Measurements from ENCODE around the gene NAPB.

The NAPB gene

DNA sequence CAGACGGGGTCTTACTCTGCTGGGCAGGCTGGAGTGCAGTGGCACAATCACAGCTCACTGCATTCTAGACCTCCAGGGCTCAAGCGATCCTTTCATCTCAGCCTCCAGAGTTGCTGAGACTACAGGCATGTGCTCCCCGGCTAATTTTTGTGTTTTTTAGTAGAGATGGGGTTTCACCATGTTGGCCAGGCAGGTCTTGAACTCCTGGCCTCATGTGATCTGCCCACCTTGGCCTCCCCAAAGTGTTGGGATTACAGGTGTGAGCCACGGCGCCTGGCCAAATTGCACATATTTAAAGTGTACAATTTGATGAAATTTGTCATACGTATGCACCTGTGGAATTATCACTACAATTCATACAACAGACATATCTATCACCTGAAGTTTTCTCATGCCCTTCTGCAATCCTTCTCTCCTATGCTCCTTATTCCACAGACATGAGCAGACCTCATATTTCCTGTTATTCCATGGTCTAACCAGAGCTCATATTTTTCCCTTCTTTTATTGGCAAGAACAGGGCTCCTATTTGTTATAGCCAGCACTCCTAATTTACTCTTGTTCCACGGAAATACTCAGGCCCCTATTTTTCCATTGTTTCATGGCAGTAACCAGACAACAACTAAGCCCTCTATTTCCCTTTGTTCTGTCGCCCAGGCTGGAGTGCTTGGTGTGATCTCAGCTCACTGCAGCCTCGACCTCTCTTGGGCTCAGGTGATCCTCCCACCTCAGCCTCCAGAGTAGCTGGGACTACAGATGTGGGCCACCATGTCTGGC, 16.0 kb upstream of the NAPB start:
- no peak for FAIRE-seq

DNA sequence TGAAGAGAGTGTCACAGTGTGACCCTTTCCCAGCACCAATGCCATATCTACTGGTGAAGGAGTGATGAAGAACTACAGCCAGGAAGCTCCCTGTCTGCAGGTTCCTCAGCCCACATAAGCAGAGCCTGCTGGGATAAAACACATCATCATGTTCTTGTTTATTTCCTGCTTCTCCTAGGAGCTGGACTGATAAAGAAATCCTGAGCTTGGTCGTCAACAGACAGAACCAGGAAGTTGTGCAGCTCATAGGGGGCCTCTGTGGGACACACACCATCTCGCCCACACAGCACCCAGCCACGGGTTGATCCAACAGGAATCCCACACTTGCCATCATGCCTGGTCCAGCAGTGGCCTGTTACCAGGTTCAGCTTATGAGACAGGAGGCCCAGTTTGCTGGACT, 15.4 kb upstream of the NAPB start:
- no peak for FAIRE-seq

DNA sequence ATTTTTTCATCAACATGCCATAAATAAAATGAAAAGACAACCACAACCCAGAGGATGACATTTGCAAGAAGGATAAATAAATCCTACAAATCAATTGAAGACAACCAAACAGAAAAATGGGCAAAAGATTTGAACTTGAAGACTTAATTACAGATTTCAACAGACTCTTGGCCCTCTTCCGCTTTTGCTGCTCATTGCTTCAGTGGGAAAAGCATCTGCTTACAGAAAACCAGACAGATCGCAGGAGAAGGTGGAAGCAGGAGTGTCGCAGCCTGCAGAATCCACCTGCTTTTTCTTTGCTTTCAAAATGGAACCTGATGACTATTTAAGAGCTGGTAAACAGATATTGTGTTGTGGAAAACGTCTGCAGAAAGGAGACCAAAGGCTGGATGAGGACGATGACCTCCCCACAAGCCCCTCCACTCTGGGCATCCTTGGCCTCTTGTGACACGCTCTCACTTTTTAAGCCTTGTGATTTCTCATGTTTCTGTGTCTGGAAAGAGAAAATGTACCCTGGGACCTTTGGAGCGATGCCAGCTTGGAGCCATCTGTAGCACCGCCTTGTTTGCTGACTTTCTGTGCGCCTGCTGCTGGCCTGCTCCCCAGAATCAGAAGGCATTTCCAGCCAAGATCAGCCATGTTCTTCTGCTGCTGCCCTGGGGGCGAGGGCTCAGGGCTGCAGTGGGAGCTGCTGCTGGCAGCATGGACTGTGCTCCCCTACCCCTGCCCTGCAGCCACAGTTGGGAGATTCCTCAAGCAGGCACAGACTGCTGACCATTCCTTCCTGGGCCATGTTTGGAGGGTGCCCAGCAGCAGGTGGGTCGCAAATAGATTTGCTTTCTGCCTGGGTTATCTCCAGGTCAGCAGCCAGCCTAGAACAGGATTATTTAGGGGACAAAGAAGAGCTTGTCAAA, 14.6 kb upstream of the NAPB start:
- no peak for FAIRE-seq

DNA sequence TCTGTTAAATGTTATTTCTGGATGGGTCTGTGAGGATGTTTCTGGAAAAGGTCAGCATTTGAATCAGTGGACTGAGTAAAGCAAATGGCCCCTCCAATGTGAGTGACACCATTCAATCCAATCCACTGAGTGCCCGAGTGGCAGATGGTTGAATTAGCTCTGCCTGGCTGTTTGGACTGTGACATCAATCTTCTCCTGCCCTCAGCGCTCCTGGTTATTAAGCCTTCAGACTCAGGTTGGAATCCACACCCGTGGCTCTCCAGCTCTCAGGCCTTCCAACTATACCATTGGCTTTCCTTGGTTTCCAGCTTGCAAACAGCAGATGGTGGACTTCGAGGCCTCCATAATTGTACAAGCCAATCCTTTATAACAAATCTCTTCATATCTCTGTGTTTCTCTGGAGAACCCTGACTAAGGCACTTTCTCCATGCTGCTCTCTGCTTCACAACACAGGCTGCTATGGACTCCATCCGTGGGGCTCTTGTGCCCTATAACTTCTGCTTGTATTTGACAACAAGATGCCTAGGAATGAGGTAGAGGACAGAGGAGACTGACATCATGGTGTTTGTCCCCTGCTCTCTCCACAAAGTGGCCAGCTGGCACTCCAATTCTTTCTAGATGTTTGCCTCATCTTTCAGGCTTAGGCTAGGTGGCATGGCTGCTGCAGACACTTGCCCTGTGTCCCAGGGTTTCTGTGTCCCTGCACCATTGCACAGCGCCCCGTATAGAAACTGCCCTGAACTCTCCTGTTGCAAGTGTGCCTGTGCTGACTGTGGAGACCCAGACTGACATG, 13.4 kb upstream of the NAPB start:
- FAIRE-seq = no peak

DNA sequence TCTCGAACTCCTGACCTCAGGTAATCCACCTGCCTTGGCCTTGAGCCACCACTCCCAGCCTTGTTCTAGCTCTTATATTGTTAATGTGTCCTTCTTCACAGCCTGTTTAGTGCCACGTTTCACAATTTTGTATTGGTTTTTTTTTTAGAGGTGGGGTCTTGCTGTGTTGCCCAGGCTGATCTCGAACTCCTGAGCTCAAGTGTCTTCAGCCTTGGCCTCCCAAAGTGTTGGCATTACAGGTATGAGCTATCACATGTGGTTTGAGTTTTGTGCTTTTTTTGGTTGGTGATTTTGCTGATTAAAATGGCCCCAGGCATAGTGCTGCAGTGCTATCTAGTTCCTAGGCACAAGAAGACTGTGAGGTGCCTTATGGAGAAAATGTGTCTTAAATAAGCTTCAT, 12.3 kb upstream of the NAPB start:
- no peak for FAIRE-seq

DNA sequence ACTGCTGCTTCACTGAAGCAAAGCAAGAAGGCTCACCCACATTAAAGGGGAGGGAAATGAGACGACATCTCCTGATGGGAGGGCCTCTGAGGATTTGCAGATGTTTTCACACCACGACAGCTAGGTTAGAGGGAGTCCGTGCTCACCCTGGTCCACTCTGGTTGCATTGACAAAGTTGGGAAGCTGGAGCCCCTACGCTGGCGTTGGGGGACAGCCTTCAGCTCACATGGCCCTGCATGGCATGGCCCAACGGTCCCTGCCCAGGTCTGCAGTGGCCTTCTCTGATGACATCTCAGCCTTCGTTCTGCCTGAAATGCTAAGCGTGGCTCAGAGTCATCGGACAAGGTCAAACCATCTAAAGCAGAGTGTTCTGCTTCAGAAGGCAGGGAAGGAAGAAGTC, 3.8 kb upstream of the NAPB start:
- FAIRE-seq = no peak

DNA sequence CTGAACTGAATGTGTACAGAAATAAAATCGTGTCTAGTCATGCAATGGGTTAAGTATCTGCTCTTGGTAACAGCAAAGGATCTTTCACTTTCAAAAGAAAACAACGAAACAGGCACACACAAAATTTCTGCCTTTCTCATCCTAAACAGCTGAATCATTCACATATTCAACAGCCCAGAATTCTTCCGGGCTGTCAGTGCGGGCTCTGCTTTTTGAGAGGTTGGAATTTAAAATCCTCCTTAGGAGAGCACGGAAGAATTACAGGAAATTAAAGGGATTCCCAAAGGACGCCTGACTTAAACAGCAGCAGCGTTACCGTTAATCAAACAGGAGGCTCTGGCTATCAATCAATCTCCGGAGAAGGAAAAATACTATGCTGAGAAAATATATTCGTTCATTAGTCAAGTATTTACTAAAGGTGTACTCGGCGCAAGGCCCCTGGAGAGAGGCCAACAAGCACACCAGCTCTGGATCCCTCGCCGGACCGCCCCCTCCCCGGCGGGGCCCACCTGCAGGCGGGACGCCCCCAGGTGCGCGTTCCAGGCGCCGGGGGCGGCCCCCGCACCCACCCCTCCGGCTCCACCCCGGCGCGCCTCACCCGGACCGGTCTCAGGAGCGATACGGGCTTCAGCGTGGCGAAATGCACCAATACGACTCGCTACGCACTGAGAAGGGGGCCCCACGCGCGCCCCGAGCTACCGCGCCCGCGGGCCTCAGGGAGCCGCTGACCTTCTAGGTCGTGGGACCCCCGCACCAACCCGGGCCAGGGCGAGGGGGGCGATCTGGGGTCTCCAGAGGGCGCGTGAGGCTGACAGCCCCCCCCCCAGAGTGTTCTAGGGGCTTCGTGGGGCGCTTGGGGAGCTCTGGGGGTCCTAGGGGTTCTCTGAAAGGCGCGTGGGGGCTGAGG, 1.0 kb downstream of the NAPB start:
- no peak for FAIRE-seq

DNA sequence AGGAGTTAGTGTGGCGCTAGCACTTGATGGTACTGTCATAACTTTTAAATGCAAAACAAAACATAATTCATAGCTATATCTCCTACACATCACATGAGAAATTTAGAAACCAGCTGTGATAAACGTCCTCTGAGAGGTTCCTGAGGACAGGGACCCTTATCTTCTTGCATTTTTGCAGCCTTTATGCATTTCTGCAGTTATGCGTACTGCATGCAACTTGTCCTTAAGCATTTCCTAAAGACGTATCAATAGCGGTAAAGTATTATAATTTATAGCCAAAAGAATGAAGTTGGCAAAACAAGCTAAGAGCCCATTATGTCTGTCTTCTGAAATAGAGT, 1.7 kb downstream of the NAPB start:
- no peak for FAIRE-seq

DNA sequence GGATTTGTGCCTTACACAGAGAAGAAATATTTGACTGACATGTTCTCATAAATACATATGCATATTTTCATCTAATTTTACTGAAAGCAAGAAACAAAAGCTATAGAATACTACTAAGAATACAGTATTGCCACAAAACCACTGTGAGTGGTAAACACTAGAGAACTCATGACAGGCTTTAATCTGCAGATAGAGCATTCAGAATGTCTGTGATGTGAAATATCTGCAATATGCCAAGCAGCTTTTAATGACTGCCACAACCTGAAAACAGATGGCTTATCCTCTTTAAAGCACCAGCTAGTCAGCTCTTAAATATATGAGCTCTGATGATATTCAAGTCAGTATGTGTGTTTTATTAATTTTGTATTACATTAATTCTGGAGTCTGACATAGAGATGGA, 3.4 kb downstream of the NAPB start:
- FAIRE-seq = no peak

DNA sequence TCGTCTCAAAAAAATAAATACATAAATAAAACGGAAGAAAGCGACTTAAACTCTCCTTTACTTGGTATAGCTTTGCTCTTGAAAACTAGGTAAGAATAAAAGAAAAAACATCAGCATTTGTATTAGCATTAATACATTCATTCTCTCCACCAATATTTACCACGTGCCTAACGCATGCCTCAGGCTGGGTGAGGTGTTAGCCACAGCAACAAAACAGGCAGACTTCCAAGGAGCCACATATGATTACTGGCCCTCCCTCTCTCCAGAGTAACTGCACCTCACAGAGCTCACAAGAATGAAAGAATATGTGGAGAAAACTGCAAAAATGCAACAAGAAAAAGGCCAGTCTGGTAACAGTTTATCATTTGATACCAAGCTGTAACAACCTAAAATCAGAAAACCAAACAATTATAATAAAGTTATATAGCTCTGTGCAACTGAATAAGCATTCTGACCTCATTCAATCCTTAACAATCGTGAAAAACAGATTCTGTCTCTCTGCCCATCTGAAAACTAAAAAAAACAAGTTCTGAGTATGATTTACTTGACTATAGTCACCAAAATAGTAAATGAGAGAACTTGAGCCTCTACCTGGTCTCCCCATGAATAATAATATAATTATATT, 5.2 kb downstream of the NAPB start:
- FAIRE-seq = no peak

DNA sequence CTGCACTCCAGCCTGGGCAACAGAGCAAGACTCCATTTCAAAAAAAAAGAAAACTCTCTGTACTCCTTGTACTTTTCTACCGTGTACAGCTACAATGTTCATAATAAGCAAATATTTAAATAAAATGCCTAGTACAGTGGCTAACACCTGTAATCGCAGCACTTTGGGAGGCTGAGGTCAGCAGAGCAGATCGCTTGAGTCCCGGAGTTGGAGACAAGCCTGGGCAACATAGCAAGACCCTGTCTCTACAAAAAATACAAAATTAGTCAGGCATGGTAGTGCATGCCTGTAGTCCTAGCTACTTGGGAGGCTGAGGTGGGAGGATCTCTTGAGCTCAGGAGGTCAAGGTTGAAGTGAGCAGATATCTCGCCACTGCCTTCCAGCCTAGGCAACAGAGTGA, 5.7 kb downstream of the NAPB start:
- no peak for FAIRE-seq

DNA sequence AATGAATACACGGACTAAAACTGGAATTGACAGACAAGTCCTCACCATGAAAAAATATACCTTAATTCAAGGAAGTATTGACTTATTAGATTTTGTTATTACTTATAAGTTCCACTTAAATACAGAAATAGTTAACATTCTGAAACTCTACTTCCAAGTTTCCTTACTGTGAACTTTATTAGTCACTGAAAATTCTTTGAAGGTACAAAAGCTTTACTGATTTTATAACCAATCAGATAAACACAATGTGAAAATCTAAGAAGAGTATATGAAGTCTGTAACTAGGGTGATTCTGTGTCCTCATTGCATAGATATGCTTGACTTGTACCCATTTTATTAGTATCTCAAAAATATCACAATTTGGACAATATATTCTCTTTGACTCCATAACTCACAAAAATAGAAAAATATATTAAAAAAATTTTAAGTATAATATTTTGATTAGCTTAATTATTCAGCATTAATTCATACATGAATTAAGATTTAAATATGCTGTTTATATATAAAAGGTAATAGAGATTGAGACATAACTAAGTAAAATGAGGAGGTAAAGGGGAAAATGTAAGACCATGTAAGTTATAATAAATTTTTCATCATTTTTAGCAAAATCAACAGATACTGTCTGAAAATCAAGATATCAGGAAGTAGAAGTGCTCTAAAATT, 6.6 kb downstream of the NAPB start:
- FAIRE-seq = no peak

DNA sequence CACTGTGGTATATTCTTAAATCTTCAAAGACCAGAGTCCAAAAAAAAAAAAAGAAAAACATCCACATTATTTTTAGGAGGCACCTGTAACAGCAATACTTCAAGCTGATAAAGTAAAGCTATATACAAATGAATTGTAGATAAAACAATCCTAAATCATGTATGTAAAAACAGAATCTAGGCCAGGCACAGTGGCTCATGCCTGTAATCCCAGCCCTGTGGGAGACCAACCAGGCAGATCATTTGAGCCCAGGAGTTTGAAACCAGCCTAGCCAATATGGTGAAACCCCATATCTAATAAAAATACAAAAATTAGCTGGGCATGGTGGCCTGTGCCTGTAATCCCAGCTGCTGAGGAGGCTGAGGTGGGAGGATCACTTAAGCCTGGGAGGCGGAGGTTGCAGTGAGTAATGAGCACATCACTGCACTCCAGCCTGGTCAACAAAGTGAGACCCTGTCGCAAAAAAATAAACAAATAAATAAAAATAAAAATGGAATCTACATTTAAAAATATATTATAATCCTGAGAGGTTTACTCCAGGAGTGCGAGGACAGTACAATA, 7.3 kb downstream of the NAPB start:
- FAIRE-seq = no peak

DNA sequence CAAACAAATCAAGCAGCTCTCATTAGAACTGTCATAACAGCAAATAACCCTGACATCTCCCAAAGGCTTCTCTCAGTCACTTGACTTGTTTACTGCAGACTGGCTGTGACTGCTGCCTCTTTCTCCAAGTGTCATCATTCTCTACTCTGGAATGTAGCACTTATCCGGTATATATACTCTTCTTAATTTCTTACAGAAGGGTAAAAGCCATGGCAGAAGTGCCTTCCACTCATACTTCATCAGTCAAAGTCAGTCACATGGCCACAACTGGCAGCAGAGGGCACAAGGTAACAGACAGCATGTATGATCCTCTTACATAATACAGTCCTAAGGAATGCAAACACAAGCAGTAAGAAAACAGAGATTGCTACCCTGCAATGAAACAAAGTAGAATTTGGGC, 9.3 kb downstream of the NAPB start:
- no peak for FAIRE-seq

DNA sequence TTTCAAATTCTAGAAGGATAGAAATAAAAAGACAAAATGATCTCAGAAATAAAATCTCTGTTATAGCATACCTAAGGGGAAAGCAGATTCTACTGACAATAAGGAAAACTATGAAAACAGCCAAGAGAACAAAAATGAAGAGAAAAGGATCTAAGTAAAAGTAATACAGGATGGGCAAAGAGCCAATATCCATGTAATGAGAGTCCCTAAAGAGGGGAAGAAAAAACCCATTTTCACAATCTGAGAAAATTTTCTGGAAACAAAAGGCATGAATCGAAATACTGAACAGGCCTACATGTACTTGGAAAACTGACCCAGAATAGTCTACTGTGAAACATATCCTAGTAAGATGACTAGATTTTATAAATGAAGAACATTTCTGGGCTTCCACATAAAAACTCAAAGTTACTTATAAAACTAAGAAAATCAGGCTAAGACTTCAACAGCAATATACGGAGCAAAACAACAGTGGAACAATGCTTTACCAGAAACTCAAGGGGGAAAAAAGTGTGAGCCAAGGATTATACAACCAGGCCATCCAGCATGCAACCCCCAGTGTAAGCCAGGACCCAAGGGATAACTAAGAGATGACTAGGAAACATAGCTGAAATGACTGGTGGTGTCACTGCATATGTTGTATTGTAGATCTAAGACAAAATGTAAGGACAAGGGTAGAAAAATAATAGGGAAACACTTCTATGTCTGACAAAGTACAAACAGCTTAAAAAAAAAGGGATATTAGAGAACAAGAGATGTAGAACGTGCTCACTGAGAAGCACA, 10.2 kb downstream of the NAPB start:
- no peak for FAIRE-seq

DNA sequence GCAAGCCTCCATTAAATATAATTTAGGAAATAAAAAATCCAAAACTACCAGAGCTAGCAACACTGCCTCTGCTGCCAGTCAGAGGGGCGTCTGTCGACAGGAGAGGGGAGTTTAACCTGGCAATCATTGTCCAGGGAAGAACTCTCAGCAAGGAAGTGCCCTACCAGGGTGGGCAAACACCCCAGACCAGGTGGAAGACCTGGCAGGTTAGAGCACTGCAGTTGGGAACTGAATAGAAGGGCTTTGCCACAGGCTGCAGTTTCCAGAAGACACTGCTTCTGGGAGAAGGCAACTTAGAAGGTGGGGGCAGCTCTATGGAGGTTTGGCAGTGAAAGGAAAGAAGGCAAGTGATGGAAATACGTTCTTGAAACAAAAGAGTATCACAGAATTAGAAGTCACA, 11.5 kb downstream of the NAPB start:
- FAIRE-seq = no peak

DNA sequence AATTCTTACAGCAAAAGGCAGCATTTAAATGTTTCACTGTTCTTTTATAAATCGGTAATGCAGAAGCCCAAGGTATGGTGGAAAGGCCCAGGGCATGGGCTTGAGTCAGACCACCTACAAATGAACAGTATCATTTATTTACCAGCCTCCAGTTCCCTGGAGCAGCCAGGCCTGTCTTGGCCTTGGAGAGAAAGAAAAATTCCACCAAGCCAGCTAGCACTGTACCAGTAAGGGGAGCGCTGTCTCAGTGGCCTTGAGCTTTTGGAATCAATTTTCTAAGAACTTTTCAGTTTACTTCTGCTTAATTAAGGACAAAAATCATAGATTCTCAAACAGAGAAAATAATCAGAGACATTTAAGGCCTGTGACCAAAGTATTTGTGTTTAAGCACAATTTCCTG, 12.3 kb downstream of the NAPB start:
- no peak for FAIRE-seq

DNA sequence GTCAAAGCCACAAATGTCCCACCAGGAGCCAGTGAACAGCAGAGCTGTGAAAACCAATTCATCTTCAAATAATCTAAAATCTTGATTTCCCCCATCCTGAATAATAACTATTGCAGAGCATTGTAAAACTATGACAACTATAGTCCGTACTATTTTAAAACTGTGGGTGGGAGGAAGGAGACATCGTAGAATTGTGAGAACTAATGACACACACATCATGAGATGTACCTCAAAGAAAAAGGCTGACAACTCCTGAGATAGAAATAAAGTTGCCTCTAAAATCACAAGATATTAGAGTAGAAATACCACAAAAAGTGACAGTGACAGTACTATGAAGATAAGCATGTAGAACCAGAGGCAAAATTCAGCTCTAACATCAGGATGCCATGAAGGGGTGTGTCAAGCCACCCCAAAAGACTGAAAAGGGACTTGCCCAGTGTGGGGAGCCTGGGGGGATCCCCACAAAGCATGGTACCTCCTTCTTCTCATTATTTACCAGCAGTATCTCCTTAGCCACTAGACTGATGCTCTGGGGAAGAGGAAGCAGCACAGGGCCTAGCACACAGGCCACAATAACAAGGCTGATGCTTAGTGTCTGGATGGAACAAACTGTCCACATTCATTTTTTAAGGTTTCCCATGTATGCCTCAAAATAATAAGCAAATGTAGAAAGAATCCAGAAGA, 13.4 kb downstream of the NAPB start:
- no peak for FAIRE-seq

DNA sequence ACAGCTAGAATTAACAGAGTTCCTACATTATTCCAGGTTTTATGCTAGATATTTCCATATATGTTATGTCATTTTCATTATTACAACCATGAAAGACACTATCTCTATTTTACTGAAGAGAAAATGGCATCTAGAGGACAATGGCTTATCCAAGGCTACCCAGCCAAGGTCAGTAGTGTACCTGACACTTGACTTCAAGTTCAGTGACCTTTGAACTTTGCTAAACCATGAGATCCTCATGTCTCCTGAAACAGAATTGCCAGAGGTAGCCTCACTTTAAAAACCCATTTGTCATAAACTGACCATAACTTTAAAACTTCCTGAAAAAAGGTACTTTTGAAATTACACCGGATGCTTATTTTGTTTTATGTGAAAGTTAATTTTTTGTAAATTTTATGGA, 14.4 kb downstream of the NAPB start:
- FAIRE-seq = no peak

DNA sequence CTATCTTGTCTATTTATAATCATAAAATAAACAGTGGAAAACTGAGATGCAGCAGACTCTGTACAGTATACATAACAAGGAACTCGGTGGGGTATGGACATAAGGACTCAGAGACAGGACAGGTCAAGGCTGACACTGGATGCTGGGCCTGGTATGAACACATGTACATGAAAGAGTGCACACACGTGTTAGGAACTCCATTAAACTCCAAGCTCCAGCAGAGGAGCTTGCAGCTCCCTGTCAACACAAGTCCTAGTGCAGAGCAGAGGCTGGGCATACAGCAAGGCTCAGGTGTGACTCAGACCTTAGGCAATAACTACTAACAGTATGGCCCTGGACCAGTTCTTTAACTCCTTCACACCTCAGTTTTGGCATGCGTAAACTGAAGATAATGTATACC, 17.1 kb downstream of the NAPB start:
- FAIRE-seq = no peak

Data from TTC549 (cell line).